Measurements from ENCODE around the gene CAPZB.

Gene CAPZB

DNA sequence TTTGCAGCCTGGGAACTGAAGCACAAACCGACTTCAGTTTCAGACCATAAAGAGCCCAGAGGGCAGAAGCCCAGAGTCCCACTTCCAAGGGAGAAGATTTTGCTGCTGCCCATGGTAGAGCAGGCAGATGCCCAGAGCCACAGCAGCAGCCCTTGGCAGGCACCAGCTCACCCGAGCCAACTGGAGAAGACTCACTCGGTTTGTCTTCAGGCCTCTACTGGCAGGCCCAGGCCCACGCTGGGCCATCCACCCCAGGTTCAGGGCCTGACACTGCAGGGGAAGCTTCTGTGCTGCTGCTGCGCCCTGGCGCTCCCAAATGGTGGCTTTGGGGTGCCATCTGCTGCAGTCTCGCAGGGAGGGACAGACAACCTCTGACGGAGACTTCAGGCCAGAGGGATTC lies 139.9 kb downstream of the CAPZB start:
- no peak for DNase-seq (ENCODE audit: low spot score)

GRCh38 chr1:19344831-19345230 lies 140.5 kb downstream of the CAPZB start:
- in situ Hi-C loops (cut with MboI; ENCODE audit: low pct_unique_long_range_greater_than_20kb, low sequenced_read_pairs, unreplicated experiment) = no loop called here
- no peak for DNase-seq (ENCODE audit: low spot score)
- TF ChIP-seq, protein P1, sequence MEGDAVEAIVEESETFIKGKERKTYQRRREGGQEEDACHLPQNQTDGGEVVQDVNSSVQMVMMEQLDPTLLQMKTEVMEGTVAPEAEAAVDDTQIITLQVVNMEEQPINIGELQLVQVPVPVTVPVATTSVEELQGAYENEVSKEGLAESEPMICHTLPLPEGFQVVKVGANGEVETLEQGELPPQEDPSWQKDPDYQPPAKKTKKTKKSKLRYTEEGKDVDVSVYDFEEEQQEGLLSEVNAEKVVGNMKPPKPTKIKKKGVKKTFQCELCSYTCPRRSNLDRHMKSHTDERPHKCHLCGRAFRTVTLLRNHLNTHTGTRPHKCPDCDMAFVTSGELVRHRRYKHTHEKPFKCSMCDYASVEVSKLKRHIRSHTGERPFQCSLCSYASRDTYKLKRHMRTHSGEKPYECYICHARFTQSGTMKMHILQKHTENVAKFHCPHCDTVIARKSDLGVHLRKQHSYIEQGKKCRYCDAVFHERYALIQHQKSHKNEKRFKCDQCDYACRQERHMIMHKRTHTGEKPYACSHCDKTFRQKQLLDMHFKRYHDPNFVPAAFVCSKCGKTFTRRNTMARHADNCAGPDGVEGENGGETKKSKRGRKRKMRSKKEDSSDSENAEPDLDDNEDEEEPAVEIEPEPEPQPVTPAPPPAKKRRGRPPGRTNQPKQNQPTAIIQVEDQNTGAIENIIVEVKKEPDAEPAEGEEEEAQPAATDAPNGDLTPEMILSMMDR (IDR thresholded peaks at IDR 0.05; ENCODE audit: extremely low read depth, insufficient read depth, missing control alignments) = no peak

More for the DNA sequence above, 139.9 kb downstream of the CAPZB start:
- in situ Hi-C loops (cut with MboI; ENCODE audit: low pct_unique_long_range_greater_than_20kb, low sequenced_read_pairs, unreplicated experiment) = no loop called here
- TF ChIP-seq, protein P1 (IDR thresholded peaks at IDR 0.05; ENCODE audit: extremely low read depth, insufficient read depth, missing control alignments) = no peak

DNA sequence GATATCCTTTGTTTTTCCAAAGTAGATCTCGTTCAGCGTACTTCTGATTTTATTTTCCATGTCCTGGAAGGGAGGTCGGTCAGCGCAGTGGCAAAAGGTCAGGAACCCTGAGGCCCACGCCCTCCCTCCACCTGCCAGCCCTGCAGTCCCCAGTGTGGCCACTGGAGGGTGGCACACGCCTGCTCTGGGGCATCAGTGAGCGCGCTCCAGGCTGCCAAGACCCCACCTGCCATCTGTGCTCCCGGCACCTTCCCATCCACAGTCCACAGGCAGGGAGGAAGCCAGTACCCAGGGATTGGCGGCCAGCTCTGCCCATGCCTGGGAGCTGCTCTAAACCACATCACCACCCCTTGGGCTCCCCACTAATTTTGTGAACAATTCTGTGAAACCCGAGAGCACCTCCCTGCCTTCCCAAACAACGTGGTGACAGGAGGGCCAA lies 140.9 kb downstream of the CAPZB start:
- DNase-seq (ENCODE audit: low spot score) = peak; percentile 73
- in situ Hi-C loops (cut with MboI; ENCODE audit: low pct_unique_long_range_greater_than_20kb, low sequenced_read_pairs, unreplicated experiment) = no loop called here
- TF ChIP-seq, protein P1 (IDR thresholded peaks at IDR 0.05; ENCODE audit: extremely low read depth, insufficient read depth, missing control alignments) = peak; percentile 89

DNA sequence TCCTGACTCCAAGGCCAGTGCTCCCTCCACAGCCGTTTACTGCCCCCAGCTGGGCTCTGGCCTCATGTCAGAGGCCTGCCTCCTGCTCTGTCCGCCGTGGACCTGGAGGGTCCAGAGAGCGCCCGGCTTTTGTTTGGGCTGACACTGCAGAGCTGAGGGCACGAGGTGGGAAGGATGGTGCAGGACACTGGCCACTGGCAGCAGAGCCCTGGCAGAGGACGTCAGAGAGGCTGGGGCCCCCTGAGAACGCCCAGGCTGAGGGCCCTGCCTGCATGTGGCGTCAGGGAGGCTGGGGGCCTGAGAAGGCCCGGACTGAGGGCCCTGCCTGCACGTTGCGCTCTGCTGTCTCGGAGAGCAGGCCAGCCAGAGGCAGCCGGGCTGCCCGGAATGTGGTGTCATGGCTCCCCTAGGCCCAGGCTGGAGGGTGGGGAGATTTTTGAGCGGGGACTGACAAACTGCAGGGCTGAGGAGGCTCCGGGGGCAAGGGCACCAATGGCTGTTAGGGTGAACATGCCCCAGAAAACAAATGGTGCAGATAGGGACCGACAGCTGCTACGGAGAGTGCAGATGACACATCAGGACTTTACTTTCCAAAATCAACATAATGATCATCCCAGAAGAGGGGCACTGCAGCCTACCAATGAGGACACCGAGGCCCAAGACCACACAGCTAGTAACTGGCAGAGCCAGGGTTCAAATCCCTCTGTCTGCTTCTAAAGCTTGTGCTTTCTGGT lies 141.6 kb downstream of the CAPZB start:
- TF ChIP-seq, protein P1 (IDR thresholded peaks at IDR 0.05; ENCODE audit: extremely low read depth, insufficient read depth, missing control alignments) = no peak
- no peak for DNase-seq (ENCODE audit: low spot score)
- in situ Hi-C loops (cut with MboI; ENCODE audit: low pct_unique_long_range_greater_than_20kb, low sequenced_read_pairs, unreplicated experiment) = no loop called here

GRCh38 chr1:19342894-19343616 lies 142.3 kb downstream of the CAPZB start:
- TF ChIP-seq, protein P1 (IDR thresholded peaks at IDR 0.05; ENCODE audit: extremely low read depth, insufficient read depth, missing control alignments) = no peak

GRCh38 chr1:19342062-19342750 lies 143.1 kb downstream of the CAPZB start:
- in situ Hi-C loops (cut with MboI; ENCODE audit: low pct_unique_long_range_greater_than_20kb, low sequenced_read_pairs, unreplicated experiment) = no loop called here
- TF ChIP-seq, protein P1 (IDR thresholded peaks at IDR 0.05; ENCODE audit: extremely low read depth, insufficient read depth, missing control alignments) = no peak
- no peak for DNase-seq (ENCODE audit: low spot score)

More at GRCh38 chr1:19342894-19343616, 142.3 kb downstream of the CAPZB start:
- in situ Hi-C loops (cut with MboI; ENCODE audit: low pct_unique_long_range_greater_than_20kb, low sequenced_read_pairs, unreplicated experiment) = no loop called here
- DNase-seq (ENCODE audit: low spot score) = no peak

Measured in GM13977 (cell line).